Ascending aorta (tissue), 2 donors: Measurements from ENCODE around the gene CENPT. TPM values are rescaled to one million over a fixed set of nuclear protein-coding genes. Genes with fewer than 3 reads are reported as not detected.

Experiments used
- DNase-seq, 2 donors: peaks; one replicate each; pipeline ENCODE4 v3.0.0-alpha.2; 2019; ENCODE audit warnings: low spot score in 2 of 2
- H3K27ac ChIP-seq, 2 donors: fragments of 200-600 bp; sonication (generic); one replicate each; pipeline ENCODE4 v1.5.1; 2016 to 2017; ENCODE audit warnings: mild to moderate bottlenecking in 1 of 2
- H3K27me3 ChIP-seq: fragments of 200-600 bp; sonication (generic); one replicate; pipeline ENCODE4 v1.5.1; 2017
- H3K36me3 ChIP-seq, 2 donors: fragments of 200-600 bp; sonication (generic); one replicate each; pipeline ENCODE4 v1.5.1; 2016
- H3K4me1 ChIP-seq, 2 donors: fragments of 200-600 bp; sonication (generic); one replicate each; pipeline ENCODE4 v1.5.1; 2016 to 2017; ENCODE audit warnings: mild to moderate bottlenecking in 1 of 2
- H3K4me3 ChIP-seq, 2 donors: fragments of 200-600 bp; sonication (generic); one replicate each; pipeline ENCODE4 v1.5.1; 2016 to 2017; ENCODE audit warnings: mild to moderate bottlenecking in 1 of 2
- H3K9me3 ChIP-seq, 2 donors: fragments of 200-600 bp; sonication (generic); one replicate each; pipeline ENCODE4 v1.5.1; 2016
- intact Hi-C: fragments of 100-400 bp; cut with DNase I; formaldehyde crosslinking; loops from one replicate; pipeline ENCODE4 v1.15.1; 2023
- total RNA-seq: library from RNA; depleted of rRNA; stranded (reverse); fragments of >200 nt; gene quantifications from one replicate; pipeline ENCODE4 v1.1.0, GENCODE V29; 2016
- TF ChIP-seq, protein P1 (sequence below), 3 experiments: fragments of 200-600 bp in 2 of 3; fragments of 450-650 bp in 1 of 3; sonication (generic) in 2 of 3; IDR thresholded peaks; one replicate each; pipeline ENCODE4 v1.5.1; 2016 to 2019; ENCODE audit warnings: antibody characterized with exemption in 3 of 3, mild to moderate bottlenecking in 1 of 3, moderate library complexity in 1 of 3

Gene CENPT
- total RNA-seq, 1 donor from 2014 or later: 220 TPM

DNA sequence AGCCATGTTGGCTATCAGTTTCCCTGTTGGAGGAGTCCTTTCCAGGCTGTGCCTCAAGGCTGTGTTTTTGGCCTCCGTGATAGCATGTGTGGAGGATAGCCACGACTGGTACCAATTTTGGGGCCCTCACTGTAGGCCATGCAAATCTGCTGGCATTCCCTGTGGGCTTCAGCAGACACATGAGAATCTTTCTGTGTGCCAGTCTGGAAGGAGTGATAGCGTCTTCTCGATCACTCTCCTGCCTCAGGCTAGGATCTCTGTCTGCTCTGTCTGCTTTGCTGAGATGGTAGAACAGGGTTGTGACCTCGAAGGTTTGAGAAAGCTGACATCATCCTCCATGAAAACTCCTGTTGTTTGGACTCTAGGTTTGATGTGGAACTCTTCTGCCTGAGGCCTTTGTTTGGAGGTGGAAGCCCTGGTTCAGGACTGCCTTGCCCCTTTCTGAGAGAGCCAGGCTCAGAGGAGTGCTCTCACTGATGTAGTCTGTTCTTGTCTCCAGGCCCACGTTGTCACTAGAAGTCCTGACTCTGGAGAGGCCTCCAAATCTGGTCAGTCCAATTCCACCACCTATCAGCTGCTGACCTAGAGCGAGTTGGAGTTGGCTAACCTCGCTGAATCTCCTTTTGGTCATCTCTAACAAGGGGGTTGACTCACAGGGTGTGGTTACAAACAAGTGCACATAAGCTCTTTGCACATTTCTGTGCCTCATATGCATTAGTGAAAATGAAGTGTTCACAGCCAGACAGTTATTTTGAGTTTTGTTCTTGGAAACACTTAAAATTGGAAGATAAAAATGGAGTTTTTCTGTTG, 13.3 kb upstream of the CENPT start:
- H3K4me1 ChIP-seq: peaks cover 31 to 54% of the 10 kb centered on the region in 2 donors
- H3K36me3 ChIP-seq: peaks cover 9 to 15% of the 10 kb centered on the region in 2 donors
- DNase-seq: no peak
- H3K27me3 ChIP-seq: no peaks in the 10 kb centered on the region
- no peaks in the 10 kb centered on the region for H3K9me3 ChIP-seq
- TF ChIP-seq, protein P1, sequence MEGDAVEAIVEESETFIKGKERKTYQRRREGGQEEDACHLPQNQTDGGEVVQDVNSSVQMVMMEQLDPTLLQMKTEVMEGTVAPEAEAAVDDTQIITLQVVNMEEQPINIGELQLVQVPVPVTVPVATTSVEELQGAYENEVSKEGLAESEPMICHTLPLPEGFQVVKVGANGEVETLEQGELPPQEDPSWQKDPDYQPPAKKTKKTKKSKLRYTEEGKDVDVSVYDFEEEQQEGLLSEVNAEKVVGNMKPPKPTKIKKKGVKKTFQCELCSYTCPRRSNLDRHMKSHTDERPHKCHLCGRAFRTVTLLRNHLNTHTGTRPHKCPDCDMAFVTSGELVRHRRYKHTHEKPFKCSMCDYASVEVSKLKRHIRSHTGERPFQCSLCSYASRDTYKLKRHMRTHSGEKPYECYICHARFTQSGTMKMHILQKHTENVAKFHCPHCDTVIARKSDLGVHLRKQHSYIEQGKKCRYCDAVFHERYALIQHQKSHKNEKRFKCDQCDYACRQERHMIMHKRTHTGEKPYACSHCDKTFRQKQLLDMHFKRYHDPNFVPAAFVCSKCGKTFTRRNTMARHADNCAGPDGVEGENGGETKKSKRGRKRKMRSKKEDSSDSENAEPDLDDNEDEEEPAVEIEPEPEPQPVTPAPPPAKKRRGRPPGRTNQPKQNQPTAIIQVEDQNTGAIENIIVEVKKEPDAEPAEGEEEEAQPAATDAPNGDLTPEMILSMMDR (IDR thresholded peaks at IDR 0.05): no peak
- intact Hi-C loops: no loop called here
- H3K4me3 ChIP-seq: no peak overlapping the region
- peak overlapping the region; percentile 90 to 95 for H3K27ac ChIP-seq

DNA sequence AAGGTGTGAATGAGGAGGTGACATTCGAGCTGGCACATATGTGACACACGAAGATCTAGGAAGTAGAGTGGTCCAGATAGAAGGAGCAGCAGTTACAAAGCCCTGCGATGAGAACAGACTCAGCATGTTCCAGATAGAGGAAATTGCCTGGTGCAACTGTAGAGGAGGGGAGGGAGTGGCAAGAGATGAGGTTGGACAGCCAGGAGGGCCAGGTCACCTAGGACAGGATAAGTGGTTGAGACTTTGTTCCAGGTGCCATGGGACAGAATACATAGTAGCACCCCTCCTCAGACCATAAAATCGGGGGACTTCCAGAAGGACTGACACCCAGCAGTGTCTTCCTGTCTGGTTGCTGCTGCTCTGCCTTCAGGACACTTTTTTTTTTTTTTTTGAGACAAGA, 11.0 kb upstream of the CENPT start:
- intact Hi-C loops: no loop called here
- DNase-seq: no peak
- no peaks in the 10 kb centered on the region for H3K9me3 ChIP-seq
- H3K27me3 ChIP-seq: no peaks in the 10 kb centered on the region
- peak overlapping the region; percentile 70 to 84 for H3K27ac ChIP-seq
- H3K36me3 ChIP-seq: peaks cover 3 to 4% of the 10 kb centered on the region in 2 donors
- H3K4me1 ChIP-seq: peaks cover 23 to 44% of the 10 kb centered on the region in 2 donors
- no peak overlapping the region for H3K4me3 ChIP-seq
- TF ChIP-seq, protein P1 (IDR thresholded peaks at IDR 0.05): no peak

DNA sequence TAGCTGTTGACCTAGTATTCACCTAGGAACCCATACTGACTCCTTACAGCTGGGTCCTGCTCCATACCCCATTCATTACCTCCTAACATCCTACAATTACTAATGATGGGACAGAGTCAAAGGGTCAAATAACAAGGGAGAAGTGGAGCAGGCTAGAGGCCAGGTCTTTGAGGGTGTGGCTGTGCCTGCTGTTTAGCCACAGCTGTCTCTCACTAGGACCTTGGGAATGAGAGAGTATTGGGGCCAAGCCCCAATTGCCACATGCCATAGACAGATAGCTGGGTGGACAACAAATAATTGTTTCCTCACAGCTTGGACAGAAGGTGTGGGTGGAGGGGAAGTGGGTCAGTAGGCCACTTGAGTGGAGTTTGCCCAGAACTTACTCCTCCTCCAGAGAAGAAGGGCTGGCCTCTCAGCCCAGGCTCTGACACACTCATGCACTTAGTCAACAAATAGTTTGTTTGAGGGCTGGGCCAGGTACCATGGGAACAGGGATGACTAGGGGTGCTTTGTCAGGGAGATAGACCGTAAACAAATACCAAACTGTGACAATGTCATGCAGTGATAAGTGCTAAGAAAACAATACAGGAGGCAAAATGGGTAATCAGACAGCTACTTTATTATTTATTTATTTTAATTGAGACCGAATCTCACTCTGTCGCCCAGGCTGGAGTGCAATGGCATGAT, 10.2 kb upstream of the CENPT start:
- no peaks in the 10 kb centered on the region for H3K27me3 ChIP-seq
- H3K4me1 ChIP-seq: peaks cover 21 to 39% of the 10 kb centered on the region in 2 donors
- DNase-seq: peak; percentile 35 to 92
- intact Hi-C loops: no loop called here
- no peak overlapping the region for H3K4me3 ChIP-seq
- H3K27ac ChIP-seq: peak overlapping the region; percentile 70 to 84
- TF ChIP-seq, protein P1 (IDR thresholded peaks at IDR 0.05): no peak
- H3K9me3 ChIP-seq: no peaks in the 10 kb centered on the region
- peaks cover 3 to 4% of the 10 kb centered on the region in 2 donors for H3K36me3 ChIP-seq

DNA sequence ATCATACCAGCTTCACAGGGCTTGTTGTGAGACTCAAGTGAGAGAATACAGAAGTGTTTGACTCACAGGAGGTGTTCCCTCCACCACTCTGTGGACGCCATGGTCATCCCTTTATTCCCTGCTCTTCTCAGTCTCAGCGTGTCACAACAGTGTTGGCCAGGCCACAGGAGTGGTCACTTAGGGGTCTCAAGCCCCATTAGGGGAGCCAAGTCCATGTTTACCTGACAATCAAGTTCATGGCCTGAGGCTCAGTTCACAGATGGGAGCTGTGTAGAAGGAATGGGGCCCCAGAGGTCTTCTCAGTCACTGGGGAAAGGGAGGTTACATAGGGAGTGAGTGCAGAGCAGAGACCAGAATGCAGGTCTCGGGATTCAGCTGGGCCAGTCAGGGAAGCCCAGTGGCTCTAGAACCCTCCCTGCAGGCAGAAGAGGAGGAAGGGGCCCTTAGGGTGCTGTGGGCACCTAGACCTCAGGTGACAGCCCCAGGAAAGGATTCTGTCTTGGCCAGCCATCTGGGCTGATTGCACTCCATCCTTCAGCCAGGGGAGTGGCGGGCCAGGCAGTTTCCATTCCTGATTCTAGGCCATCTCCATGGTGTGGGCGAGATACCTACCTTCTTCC, 9.5 kb upstream of the CENPT start:
- Histone ChIP-seq H3K4me3 (no peak overlapping the region), H3K27ac (peak overlapping the region; percentile 70 to 84), H3K4me1 (peaks cover 14 to 33% of the 10 kb centered on the region in 2 donors), H3K27me3 (no peaks in the 10 kb centered on the region), H3K36me3 (peaks cover 3 to 4% of the 10 kb centered on the region in 2 donors), H3K9me3 (no peaks in the 10 kb centered on the region)
- TF ChIP-seq, protein P1 (IDR thresholded peaks at IDR 0.05): no peak
- intact Hi-C loops: no loop called here
- DNase-seq: no peak

DNA sequence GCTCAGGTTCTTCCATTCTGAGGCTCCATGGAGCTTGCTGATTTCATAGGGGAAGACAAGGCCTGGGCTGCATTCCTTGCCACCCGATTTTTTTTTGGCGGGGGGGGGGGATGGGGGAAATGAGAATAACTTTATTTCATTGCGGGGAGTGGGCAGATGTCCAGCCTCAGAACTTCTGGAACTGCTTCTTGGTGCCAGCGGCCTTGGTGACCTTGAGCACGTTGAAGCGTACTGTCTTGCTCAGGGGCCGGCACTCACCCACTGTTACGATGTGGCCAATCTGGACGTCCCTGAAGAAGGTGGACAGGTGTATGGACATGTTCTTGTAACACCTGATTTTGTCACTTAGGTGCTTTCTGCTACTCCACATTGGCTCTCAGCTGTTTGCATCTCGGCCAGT, 8.3 kb upstream of the CENPT start:
- H3K4me1 ChIP-seq: peaks cover 8 to 21% of the 10 kb centered on the region in 2 donors
- H3K4me3 ChIP-seq: no peak overlapping the region
- no peaks in the 10 kb centered on the region for H3K27me3 ChIP-seq
- H3K9me3 ChIP-seq: no peaks in the 10 kb centered on the region
- H3K36me3 ChIP-seq: peaks cover 0 to 2% of the 10 kb centered on the region in 2 donors
- no peak for DNase-seq
- TF ChIP-seq, protein P1 (IDR thresholded peaks at IDR 0.05): no peak
- peak overlapping the region; percentile 20 to 47 for H3K27ac ChIP-seq
- intact Hi-C loops: no loop called here
